Kidney (tissue), 14 donors: Measurements from ENCODE around the gene MAGEB1. TPM values are rescaled to one million over a fixed set of nuclear protein-coding genes. Genes with fewer than 3 reads are reported as not detected.

Experiments used
- DNase-seq, 5 donors: peaks; one replicate each; pipeline ENCODE4 v3.0.0-alpha.2; 2013 to 2020
- FAIRE-seq: peaks from 2 replicates; lab custom pipeline; 2012; peaks lifted over from hg19 to GRCh38; lab: Jason Lieb, UNC
- H3K27ac ChIP-seq, 2 donors: one replicate each; pipeline ENCODE4 v1.7.0; 2013; ENCODE audit warnings: low read depth in 2 of 2, low read length in 2 of 2, inconsistent platforms in 1 of 2
- H3K27me3 ChIP-seq: one replicate; pipeline ENCODE4 v1.7.1; 2013; ENCODE audit warnings: low read length, inconsistent platforms; ENCODE audit not compliant: control insufficient read depth, insufficient read depth
- H3K36me3 ChIP-seq, 3 donors: one replicate each; pipeline versions ENCODE4 v1.7.0 to v1.7.1; 2013; ENCODE audit warnings: low read length in 3 of 3, control low read depth in 1 of 3, inconsistent platforms in 1 of 3; ENCODE audit not compliant: insufficient read depth in 3 of 3, control insufficient read depth in 2 of 3
- H3K4me1 ChIP-seq, 3 donors: one replicate each; pipeline versions ENCODE4 v1.7.0 to v1.7.1; 2013; ENCODE audit warnings: low read length in 3 of 3, inconsistent platforms in 1 of 3, low read depth in 1 of 3; ENCODE audit not compliant: control insufficient read depth in 2 of 3, insufficient read depth in 2 of 3
- H3K4me3 ChIP-seq, 3 donors: one replicate each; pipeline versions ENCODE4 v1.7.0 to v1.8.1; 2013; ENCODE audit warnings: low read length in 3 of 3, control low read depth in 1 of 3, inconsistent platforms in 1 of 3
- H3K9ac ChIP-seq, 3 donors: one replicate each; pipeline versions ENCODE4 v1.7.0 to v1.7.1; 2013; ENCODE audit warnings: low read length in 3 of 3, control low read depth in 1 of 3, inconsistent platforms in 1 of 3
- H3K9me3 ChIP-seq, 3 donors: one replicate each; pipeline versions ENCODE4 v1.7.0 to v1.7.1; 2013; ENCODE audit warnings: low read length in 3 of 3, control low read depth in 1 of 3, inconsistent platforms in 1 of 3; ENCODE audit not compliant: control insufficient read depth in 2 of 3, insufficient read depth in 1 of 3
- intact Hi-C: fragments of 100-400 bp; cut with DNase I; formaldehyde crosslinking; loops from one replicate; pipeline ENCODE4 v1.11.1; 2022
- polyA plus RNA-seq: library from polyadenylated mRNA; stranded (reverse); fragments of 350-450 nt; fragmentation: Illumina TruSeq; extraction: RNeasy Lipid Tissue Mini Kit (QIAGEN cat#74804); gene quantifications from one replicate; pipeline ENCODE4 v1.2.3, GENCODE V29; 2014; ENCODE audit warnings: low read depth, low replicate concordance; ENCODE audit not compliant: insufficient read depth
- total RNA-seq: library from RNA; stranded (reverse); fragmentation: NEBNext Ultra II Directional; extraction: Animal tissue kit (Norgen Biotek cat#: 25700); gene quantifications from one replicate; pipeline ENCODE4 v1.2.1, GENCODE V29; 2021
- TF ChIP-seq, protein P1 (sequence below): IDR thresholded peaks from 3 replicates; pipeline ENCODE4 v1.5.1; 2012; ENCODE audit warnings: mild to moderate bottlenecking, moderate library complexity, borderline replicate concordance; ENCODE audit not compliant: insufficient read depth; ENCODE audit errors: extremely low read depth
- donor health status: control.
- donor health status: control.
- donor health status: control.
- donor health status: control.
- donor health status: control.
- donor health status: DM: yes; HTN: yes; CAD: no.
- donor health status: Normal renal cell carcinoma (clear cell type).

Gene MAGEB1
- total and polyA plus RNA-seq, 2 donors from 2014 or later, result not detected

GRCh38 chrX:30270639-30271038 lies 23.7 kb downstream of the MAGEB1 start:
- no peaks in the 10 kb centered on the region for H3K4me1 ChIP-seq
- no peak overlapping the region for H3K9ac ChIP-seq
- no peaks in the 10 kb centered on the region for H3K9me3 ChIP-seq
- H3K27me3 ChIP-seq, result no peaks in the 10 kb centered on the region
- FAIRE-seq, result no peak
- no peaks in the 10 kb centered on the region for H3K36me3 ChIP-seq
- TF ChIP-seq, protein P1, sequence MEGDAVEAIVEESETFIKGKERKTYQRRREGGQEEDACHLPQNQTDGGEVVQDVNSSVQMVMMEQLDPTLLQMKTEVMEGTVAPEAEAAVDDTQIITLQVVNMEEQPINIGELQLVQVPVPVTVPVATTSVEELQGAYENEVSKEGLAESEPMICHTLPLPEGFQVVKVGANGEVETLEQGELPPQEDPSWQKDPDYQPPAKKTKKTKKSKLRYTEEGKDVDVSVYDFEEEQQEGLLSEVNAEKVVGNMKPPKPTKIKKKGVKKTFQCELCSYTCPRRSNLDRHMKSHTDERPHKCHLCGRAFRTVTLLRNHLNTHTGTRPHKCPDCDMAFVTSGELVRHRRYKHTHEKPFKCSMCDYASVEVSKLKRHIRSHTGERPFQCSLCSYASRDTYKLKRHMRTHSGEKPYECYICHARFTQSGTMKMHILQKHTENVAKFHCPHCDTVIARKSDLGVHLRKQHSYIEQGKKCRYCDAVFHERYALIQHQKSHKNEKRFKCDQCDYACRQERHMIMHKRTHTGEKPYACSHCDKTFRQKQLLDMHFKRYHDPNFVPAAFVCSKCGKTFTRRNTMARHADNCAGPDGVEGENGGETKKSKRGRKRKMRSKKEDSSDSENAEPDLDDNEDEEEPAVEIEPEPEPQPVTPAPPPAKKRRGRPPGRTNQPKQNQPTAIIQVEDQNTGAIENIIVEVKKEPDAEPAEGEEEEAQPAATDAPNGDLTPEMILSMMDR, result no peak
- intact Hi-C loops, result no loop called here
- no peak overlapping the region for H3K27ac ChIP-seq
- H3K4me3 ChIP-seq, result no peak overlapping the region
- no peak for DNase-seq

- H3K27me3 ChIP-seq, result no peaks in the 10 kb centered on the region
- H3K36me3 ChIP-seq, result no peaks in the 10 kb centered on the region
- intact Hi-C loops, result no loop called here
- H3K4me3 ChIP-seq, result no peak overlapping the region
- H3K9me3 ChIP-seq, result no peaks in the 10 kb centered on the region
- no peak overlapping the region for H3K9ac ChIP-seq
- H3K4me1 ChIP-seq, result no peaks in the 10 kb centered on the region
- FAIRE-seq (no peak), DNase-seq (no peak)
- H3K27ac ChIP-seq, result no peak overlapping the region
- TF ChIP-seq, protein P1, result no peak
Measured at GRCh38 chrX:30275498-30275897, 28.6 kb downstream of the MAGEB1 start.

DNA sequence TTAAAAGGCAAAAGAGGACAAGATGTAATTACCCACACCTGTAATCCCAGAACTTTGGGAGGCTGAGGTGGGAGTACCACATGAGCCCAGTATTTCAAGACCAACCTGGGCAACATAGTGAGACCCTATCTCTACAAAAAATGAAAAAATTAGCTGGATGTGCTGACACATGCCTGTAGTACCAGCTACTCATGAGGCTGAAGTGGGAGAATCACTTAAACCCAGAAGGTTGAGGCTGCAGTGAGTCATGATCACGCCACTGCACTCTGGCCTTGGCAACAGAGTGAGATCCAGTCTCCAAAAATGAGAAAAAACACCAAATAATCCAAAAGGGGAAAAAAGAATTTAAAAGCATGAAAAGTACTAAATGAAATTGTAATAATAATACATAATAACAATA lies 31.4 kb downstream of the MAGEB1 start:
- FAIRE-seq (no peak), DNase-seq (no peak)
- H3K27me3 ChIP-seq, result no peaks in the 10 kb centered on the region
- TF ChIP-seq, protein P1, result no peak
- H3K27ac ChIP-seq, result no peak overlapping the region
- intact Hi-C loops, result no loop called here
- H3K4me3 ChIP-seq, result no peak overlapping the region
- no peak overlapping the region for H3K9ac ChIP-seq
- H3K36me3 ChIP-seq, result no peaks in the 10 kb centered on the region
- no peaks in the 10 kb centered on the region for H3K9me3 ChIP-seq
- no peaks in the 10 kb centered on the region for H3K4me1 ChIP-seq

DNA sequence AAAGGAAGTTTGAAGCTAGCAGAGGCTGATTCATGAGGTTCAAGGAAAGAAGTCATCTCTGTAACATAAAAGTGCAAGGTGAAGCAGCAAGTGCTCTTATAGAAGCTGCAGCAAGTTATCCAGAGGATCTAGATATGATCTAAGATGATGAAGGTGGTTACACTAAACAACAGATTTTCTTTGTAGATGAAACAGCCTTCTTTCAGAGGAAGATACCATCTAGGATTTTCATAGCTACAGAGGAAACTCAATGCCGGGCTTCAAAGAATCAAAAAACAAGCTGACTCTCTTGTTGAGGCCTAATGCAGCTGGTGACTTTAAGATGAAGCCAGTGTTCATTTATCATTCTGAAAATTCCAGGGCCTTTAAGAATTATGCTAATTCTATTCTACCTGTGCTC lies 33.5 kb downstream of the MAGEB1 start:
- no peak overlapping the region for H3K4me3 ChIP-seq
- no peaks in the 10 kb centered on the region for H3K9me3 ChIP-seq
- no peaks in the 10 kb centered on the region for H3K4me1 ChIP-seq
- H3K9ac ChIP-seq, result no peak overlapping the region
- intact Hi-C loops, result no loop called here
- no peak overlapping the region for H3K27ac ChIP-seq
- H3K36me3 ChIP-seq, result no peaks in the 10 kb centered on the region
- TF ChIP-seq, protein P1, result no peak
- no peaks in the 10 kb centered on the region for H3K27me3 ChIP-seq
- DNase-seq (no peak), FAIRE-seq (no peak)
